Esophagus muscularis mucosa (tissue), 3 donors: ENCODE measurements around the gene DOK7.
"Not testable (repeated sequence)": the region's sequence is repeated elsewhere in the genome, so short reads cannot be mapped to it uniquely, and the experiment has no call there.

Experiments used
- POLR2A ChIP-seq: fragments of 450-650 bp; IDR thresholded peaks from one replicate; pipeline ENCODE4 v1.6.1; 2017; ENCODE audit warnings: antibody characterized with exemption, moderate library complexity, mild to moderate bottlenecking, low read depth
- TF ChIP-seq, protein P1 (sequence below), 3 experiments: fragments of 200-600 bp in 2 of 3; fragments of 450-650 bp in 1 of 3; sonication (generic) in 2 of 3; IDR thresholded peaks; one replicate each; pipeline ENCODE4 v1.5.1; 2017 to 2019; ENCODE audit warnings: antibody characterized with exemption in 3 of 3, mild to moderate bottlenecking in 2 of 3, moderate library complexity in 1 of 3

DNA sequence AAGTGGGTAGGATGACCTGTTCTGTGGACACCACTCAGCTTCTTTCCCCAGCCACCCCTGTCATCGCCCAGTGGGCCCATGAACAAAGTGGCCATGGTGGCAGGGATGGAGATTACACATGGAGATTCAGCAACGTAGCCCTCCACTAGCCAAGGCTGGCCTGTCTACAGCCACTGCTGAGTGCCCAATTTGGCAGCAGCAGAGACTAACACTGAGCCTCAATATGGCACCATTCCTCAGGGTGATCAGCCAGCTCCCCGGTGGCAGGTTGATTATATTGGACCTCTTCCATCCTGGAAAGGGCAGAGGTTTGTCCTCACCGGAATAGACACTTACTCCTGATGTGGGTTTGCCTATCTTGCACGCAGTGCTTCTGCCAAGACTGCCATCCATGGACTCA is 4.0 kb upstream of the DOK7 start:
- TF ChIP-seq, protein P1, sequence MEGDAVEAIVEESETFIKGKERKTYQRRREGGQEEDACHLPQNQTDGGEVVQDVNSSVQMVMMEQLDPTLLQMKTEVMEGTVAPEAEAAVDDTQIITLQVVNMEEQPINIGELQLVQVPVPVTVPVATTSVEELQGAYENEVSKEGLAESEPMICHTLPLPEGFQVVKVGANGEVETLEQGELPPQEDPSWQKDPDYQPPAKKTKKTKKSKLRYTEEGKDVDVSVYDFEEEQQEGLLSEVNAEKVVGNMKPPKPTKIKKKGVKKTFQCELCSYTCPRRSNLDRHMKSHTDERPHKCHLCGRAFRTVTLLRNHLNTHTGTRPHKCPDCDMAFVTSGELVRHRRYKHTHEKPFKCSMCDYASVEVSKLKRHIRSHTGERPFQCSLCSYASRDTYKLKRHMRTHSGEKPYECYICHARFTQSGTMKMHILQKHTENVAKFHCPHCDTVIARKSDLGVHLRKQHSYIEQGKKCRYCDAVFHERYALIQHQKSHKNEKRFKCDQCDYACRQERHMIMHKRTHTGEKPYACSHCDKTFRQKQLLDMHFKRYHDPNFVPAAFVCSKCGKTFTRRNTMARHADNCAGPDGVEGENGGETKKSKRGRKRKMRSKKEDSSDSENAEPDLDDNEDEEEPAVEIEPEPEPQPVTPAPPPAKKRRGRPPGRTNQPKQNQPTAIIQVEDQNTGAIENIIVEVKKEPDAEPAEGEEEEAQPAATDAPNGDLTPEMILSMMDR (IDR thresholded peaks at IDR 0.05): not testable (repeated sequence)
- not testable (repeated sequence) for TF ChIP-seq POLR2A
